Esophagus muscularis mucosa (tissue), 4 donors: ENCODE results near the gene UNC5CL.

Source experiments
- EP300 ChIP-seq: sonication (generic); formaldehyde crosslinking; IDR thresholded peaks from one replicate; pipeline ENCODE4 v1.6.1; 2017; ENCODE audit warnings: antibody characterized with exemption
- POLR2A ChIP-seq: fragments of 450-650 bp; IDR thresholded peaks from one replicate; pipeline ENCODE4 v1.6.1; 2017; ENCODE audit warnings: antibody characterized with exemption, moderate library complexity, mild to moderate bottlenecking, low read depth
- TF ChIP-seq, protein P1 (sequence below), 3 experiments: fragments of 200-600 bp in 2 of 3; fragments of 450-650 bp in 1 of 3; sonication (generic) in 2 of 3; IDR thresholded peaks; one replicate each; pipeline ENCODE4 v1.5.1; 2017 to 2019; ENCODE audit warnings: antibody characterized with exemption in 3 of 3, mild to moderate bottlenecking in 2 of 3, moderate library complexity in 1 of 3

- TF ChIP-seq, protein P1, sequence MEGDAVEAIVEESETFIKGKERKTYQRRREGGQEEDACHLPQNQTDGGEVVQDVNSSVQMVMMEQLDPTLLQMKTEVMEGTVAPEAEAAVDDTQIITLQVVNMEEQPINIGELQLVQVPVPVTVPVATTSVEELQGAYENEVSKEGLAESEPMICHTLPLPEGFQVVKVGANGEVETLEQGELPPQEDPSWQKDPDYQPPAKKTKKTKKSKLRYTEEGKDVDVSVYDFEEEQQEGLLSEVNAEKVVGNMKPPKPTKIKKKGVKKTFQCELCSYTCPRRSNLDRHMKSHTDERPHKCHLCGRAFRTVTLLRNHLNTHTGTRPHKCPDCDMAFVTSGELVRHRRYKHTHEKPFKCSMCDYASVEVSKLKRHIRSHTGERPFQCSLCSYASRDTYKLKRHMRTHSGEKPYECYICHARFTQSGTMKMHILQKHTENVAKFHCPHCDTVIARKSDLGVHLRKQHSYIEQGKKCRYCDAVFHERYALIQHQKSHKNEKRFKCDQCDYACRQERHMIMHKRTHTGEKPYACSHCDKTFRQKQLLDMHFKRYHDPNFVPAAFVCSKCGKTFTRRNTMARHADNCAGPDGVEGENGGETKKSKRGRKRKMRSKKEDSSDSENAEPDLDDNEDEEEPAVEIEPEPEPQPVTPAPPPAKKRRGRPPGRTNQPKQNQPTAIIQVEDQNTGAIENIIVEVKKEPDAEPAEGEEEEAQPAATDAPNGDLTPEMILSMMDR (IDR thresholded peaks at IDR 0.05): peak; percentile 77 to 84 (median 83)
- no peak for TF ChIP-seq EP300
- TF ChIP-seq POLR2A: no peak
These were observed 27.9 kb upstream of the UNC5CL start for GRCh38 chr6:41066867-41067304.
